Right cardiac atrium (tissue), 5 donors: ENCODE results near the gene CACNA1B. TPM values are rescaled to one million over a fixed set of nuclear protein-coding genes. Genes with fewer than 3 reads are reported as not detected.

ENCODE experiments used
- ATAC-seq, 2 donors: fragments of 200-7000 bp; cut with Tn5 transposase; one replicate each; pipeline versions ENCODE4 v1.8.0 to v1.9.1; 2020; ENCODE audit warnings: moderate library complexity in 2 of 2, mild to moderate bottlenecking in 1 of 2
- DNase-seq, 3 donors: peaks; one replicate each; pipeline ENCODE4 v3.0.0-alpha.2; 2020
- H3K27ac ChIP-seq: one replicate; pipeline ENCODE4 v1.5.1; 2013; ENCODE audit warnings: mild to moderate bottlenecking, low read length, control low read depth, moderate library complexity
- H3K27me3 ChIP-seq: one replicate; pipeline ENCODE4 v1.6.1; 2013; ENCODE audit not compliant: control insufficient read depth, insufficient read depth
- H3K4me1 ChIP-seq: one replicate; pipeline ENCODE4 v1.6.1; 2013; ENCODE audit warnings: low read length; ENCODE audit not compliant: control insufficient read depth, insufficient read depth
- H3K4me3 ChIP-seq: one replicate; pipeline ENCODE4 v1.5.1; 2013; ENCODE audit warnings: low read length, control low read depth
- H3K9me3 ChIP-seq: one replicate; pipeline ENCODE4 v1.6.1; 2013; ENCODE audit warnings: low read length; ENCODE audit not compliant: control insufficient read depth
- WGBS: extraction: QIAGEN DNeasy Blood & Tissue Kit; methylation state at CpG from one replicate; pipeline ENCODE4 v1.1.7; 2013; 5-methylcytosine and 5-hydroxymethylcytosine counted together
- intact Hi-C, 4 donors: fragments of 100-400 bp; cut with DNase I; formaldehyde crosslinking; loops; one replicate each; pipeline versions ENCODE4 v1.11.0 to v1.14.0; 2022 to 2023
- polyA plus RNA-seq: library from polyadenylated mRNA; stranded (reverse); fragments of 200-250 nt; gene quantifications from one replicate; pipeline ENCODE4 v1.2.3, GENCODE V29; 2013
- total RNA-seq, 4 donors: library from RNA; stranded (reverse); fragmentation: NEBNext Ultra II Directional; extraction: Animal tissue kit (Norgen Biotek cat#: 25700); gene quantifications; one replicate each; pipeline ENCODE4 v1.2.1, GENCODE V29; 2021
- donor health status: healthy with polysubstance abuse.
- donor health status: DM: no; HTN: yes; CAD: no.
- donor health status: DM: no; HTN: no; CAD: no.
- donor health status: DM: no; HTN: yes; CAD: no; lungs with severe emphysema.
- donor health status: DM: yes; HTN: yes; CAD: no.

CACNA1B gene
- total and polyA plus RNA-seq, 5 donors = 0.05 to 0.44 (median 0.09) TPM

DNA sequence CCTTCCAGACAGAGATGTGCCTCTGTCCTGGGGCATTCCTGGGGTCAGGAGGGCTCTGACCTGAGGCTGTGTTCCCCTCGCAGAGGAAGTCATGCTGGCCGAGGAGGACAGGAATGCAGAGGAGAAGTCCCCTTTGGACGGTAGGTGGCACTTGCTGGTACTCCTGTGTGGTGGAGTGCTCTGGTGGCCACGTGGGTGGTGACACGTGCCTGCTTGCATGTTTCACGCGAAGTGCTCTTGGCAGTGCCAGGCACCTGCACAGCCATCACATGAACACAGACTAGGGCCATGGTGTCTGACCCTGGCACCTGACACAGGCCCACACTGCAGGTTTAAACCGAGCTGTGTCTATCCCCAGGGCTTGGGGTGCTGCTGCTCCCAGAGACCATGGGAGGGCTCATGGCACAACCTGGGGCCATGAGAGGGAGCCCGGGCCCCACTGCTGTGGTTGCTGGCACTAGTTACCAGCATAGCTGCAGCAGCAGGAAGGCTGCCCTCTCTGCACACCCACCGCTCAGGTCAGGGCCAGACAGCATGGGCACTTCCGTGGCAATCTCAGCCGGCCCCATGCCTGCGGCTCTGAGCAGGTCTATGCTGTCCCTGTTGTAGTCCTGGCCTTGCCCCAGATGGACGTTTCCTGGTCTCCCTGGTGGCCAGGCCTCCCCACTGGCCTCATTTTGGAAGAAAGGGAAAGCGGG lies 79.3 kb downstream of the CACNA1B start:
- intact Hi-C loops = no loop called here
- Histone ChIP-seq H3K4me1 (no peaks in the 10 kb centered on the region), H3K27me3 (no peaks in the 10 kb centered on the region), H3K27ac (no peak overlapping the region), H3K4me3 (no peak overlapping the region), H3K9me3 (no peaks in the 10 kb centered on the region)
- ATAC-seq (no peak), DNase-seq (no peak)
- 76% methylated on average over 15 of the region's 15 CpGs for WGBS

DNA sequence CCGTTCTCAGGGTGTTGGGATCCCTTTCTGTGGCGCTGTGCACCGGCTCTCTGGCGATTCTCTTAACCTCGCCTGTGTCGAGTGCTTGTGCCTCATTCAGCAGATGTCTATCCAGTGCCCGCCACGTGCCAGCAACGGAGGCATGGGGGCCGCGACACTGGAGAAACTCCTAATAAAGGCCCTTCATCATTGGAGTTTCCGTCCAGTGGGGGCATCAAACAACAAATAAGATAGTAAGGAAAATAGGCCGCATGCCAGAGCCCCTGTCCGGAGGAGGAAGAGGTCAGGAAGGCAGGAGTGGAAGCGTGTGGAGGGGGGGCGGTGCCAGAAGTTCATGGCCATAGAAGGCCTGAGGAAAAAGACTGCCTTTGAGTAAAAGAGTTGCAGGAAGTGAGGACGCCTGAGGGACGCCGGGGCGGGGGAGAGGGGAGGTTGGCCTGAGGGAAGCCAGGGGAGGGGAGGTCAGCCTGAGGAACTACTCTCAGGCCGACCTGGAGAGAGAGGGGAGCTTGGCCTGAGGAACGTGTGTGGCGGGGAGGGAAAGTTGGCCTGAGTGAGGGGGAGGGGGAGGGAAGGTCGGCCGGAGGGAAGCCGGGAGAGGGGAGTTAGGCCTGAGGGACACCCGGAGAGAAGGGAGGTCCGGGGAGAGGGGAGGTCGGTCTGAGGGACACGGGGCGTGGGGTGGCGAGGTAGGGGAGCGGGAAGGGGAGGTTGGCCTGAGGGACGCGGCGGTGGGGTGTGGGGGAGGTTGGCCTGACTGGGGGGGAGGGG lies 82.2 kb downstream of the CACNA1B start:
- Histone ChIP-seq H3K4me3 (no peak overlapping the region), H3K9me3 (peaks cover 1% of the 10 kb centered on the region), H3K27ac (no peak overlapping the region), H3K27me3 (no peaks in the 10 kb centered on the region), H3K4me1 (no peaks in the 10 kb centered on the region)
- DNase-seq (peak in 1 of 3 donors; percentile 59), ATAC-seq (peak in 1 of 2 donors; percentile 37)
- intact Hi-C loops = no loop called here
- WGBS = 84% methylated on average over 36 of the region's 36 CpGs

DNA sequence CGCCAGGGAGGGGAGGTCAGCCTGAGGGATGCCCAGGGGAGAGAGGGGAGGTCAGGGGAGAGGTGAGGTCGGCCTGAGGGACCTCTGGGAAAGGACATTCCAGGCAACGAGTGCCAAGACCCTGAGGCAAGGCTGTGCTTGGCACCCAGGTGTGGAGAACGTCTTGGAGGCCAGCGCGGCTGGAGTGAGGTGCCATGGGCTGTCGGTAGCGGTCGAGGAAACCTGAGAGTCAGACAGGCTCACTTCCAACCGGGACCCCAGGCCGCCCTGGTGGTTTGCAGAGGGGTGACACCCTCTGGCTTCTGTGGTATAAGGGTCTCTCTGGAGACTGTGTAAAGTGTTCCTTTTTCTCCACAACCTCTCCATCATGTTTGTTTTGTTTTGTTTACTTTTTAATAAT lies 82.9 kb downstream of the CACNA1B start:
- ATAC-seq (no peak), DNase-seq (no peak)
- H3K4me1 ChIP-seq = no peaks in the 10 kb centered on the region
- 72% methylated on average over 11 of the region's 11 CpGs for WGBS
- H3K4me3 ChIP-seq = no peak overlapping the region
- intact Hi-C loops = no loop called here
- peaks cover 2% of the 10 kb centered on the region for H3K9me3 ChIP-seq
- H3K27me3 ChIP-seq = no peaks in the 10 kb centered on the region
- H3K27ac ChIP-seq = no peak overlapping the region

DNA sequence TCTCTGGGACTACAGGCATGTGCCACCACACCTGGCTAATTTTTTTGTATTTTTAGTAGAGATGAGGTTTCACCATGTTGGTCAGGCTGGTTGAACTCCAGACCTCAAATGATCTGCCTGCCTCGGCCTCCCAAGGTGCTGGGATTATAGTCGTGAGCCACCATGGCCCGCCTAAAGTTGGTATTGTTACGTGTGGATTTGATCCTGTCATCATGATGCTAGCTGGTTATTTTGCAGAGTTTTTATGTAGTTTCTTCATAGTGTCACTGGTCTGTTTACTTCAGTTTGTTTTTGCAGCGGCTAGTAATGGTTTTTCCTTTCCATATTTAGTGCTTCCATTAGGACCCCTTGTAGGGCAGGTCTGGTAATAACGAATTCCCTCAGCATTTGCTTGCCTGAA lies 85.9 kb downstream of the CACNA1B start:
- 84% methylated on average over 6 of the region's 6 CpGs for WGBS
- H3K27ac ChIP-seq = no peak overlapping the region
- H3K9me3 ChIP-seq = peaks cover 2% of the 10 kb centered on the region
- no peak overlapping the region for H3K4me3 ChIP-seq
- DNase-seq (no peak), ATAC-seq (no peak)
- no peaks in the 10 kb centered on the region for H3K4me1 ChIP-seq
- no peaks in the 10 kb centered on the region for H3K27me3 ChIP-seq
- intact Hi-C loops = no loop called here

DNA sequence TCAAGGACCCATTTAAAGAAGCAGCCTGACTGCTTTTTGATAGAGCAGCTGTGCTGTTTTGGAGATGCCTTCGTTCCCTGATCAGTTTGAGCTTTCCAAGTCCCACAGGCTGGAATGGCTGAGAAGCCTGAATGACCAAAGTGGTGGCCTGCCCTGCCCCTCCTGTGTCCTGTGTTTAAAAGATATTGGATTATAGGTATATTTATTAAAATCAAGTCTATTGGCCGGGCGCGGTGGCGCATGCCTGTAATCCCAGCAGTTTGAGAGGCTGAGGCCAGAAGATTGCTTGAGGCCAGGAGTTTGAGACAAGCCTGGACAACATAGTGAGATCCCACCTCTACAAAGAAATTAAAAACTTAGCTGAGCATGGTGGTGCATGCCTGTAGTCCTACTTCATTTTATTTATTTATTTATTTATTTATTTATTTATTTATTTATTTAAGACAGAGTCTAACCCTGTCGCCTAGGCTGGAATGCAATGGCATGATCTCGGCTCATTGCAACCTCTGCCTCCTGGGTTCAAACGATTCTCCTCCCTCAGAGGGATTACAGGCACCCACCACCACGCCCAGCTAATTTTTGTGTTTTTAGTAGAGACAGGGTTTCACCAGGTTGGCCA lies 87.7 kb downstream of the CACNA1B start:
- no peaks in the 10 kb centered on the region for H3K27me3 ChIP-seq
- peak in 1 of 3 donors; percentile 9 for DNase-seq
- H3K4me1 ChIP-seq = no peaks in the 10 kb centered on the region
- no peak for ATAC-seq
- no peak overlapping the region for H3K4me3 ChIP-seq
- H3K27ac ChIP-seq = no peak overlapping the region
- H3K9me3 ChIP-seq = peaks cover 2% of the 10 kb centered on the region
- 93% methylated on average over 9 of the region's 9 CpGs for WGBS
- intact Hi-C loops = no loop called here

DNA sequence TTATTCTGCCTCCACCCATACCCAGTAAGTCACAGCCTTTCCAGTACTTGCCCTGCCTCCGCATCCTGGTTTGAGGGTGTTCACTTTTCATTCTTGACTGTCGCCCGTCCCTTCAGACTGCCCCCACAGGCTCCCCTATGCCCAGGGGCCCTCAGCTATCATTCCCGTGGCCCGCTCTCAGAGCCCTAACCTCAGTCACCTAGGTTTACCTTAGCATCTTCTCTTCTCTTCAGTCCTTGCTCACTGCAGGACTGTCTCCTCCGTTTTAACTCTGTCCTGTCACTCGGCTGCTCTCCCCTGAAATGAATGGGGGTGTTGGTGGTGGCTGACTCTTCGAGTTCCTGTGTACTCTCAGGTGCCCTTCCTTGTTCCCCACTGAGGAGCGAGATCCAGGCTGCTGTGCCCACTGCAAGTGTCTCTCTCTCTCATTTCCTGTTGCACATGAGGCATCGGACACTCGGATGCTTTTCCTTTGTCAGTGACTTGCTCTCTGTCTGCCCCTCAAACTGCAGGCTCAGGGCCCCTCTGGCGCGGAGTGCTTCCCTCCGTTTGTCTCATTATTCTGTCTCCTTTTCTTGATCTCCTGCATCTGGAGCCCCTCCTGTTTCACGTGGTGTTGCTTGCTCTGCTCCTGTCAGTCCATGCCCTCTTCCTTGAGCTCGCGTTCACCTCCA lies 89.8 kb downstream of the CACNA1B start:
- 71% methylated on average over 17 of the region's 17 CpGs for WGBS
- Histone ChIP-seq H3K9me3 (peaks cover 2% of the 10 kb centered on the region), H3K4me1 (no peaks in the 10 kb centered on the region), H3K4me3 (no peak overlapping the region), H3K27ac (no peak overlapping the region), H3K27me3 (no peaks in the 10 kb centered on the region)
- intact Hi-C loops = no loop called here
- no peak for DNase-seq
- ATAC-seq = no peak

DNA sequence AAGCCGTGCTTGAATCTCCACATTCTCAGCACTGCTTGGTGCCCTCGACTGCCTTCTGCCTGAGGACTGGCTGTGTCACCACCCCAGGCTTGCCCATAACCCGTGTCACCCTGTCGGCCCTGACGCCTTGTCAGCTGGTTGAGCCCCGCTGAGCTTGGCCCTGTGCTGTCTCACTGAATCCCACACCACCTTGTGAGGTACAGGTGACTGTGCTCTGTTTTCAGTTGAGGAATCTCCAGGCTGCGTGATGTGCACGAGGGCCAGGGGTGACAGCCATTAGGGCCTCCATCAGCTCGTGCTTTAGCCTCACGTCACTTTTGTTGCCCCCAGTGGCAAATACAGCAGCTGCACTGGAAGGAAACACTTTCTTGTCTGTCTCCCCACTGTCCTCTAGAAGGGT lies 90.7 kb downstream of the CACNA1B start:
- Histone ChIP-seq H3K27me3 (no peaks in the 10 kb centered on the region), H3K9me3 (peaks cover 2% of the 10 kb centered on the region), H3K27ac (no peak overlapping the region), H3K4me3 (no peak overlapping the region), H3K4me1 (no peaks in the 10 kb centered on the region)
- ATAC-seq (no peak), DNase-seq (no peak)
- 68% methylated on average over 10 of the region's 10 CpGs for WGBS
- intact Hi-C loops = no loop called here

DNA sequence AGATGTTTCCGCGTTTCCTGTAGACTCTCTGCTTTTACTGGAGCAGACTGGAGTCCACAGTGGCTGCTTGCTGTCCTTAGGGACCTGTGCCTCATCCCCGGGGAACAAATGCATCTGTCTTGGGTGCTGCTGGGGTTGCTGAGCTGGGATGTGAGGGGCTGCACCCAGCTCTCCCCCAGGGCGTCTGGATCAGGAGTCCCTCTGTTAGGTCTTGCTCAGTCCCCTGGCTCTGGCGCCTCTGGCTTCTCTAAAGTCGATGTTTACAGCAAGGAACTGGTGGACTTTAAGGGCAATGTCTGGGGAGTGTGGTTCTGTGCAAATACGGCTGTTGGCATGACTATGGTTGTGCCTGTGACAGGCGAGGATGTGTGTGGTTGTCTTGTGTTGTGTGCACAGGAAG lies 91.4 kb downstream of the CACNA1B start:
- Histone ChIP-seq H3K27ac (no peak overlapping the region), H3K4me1 (no peaks in the 10 kb centered on the region), H3K4me3 (no peak overlapping the region), H3K9me3 (peaks cover 2% of the 10 kb centered on the region), H3K27me3 (no peaks in the 10 kb centered on the region)
- WGBS = 74% methylated on average over 8 of the region's 8 CpGs
- intact Hi-C loops = no loop called here
- no peak for DNase-seq
- ATAC-seq = no peak

DNA sequence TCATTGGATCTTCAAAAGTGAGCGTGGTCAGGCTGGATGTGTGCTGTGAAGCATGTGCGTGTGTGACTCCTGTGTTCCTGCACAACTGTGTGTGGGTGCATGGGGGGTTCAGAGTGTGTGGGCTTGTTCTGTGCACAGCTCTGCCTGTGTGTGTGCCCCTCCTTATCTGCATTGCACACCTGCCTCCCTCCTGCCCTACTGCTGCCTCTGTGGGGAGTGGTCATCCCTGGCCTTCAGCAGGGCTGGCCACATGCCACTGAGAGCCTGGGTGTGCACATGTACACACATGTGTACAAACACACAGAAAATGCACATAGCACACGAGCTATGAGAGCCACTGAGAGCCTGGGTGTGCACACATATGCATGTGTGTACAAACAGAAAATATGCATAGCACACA lies 92.1 kb downstream of the CACNA1B start:
- intact Hi-C loops = no loop called here

DNA sequence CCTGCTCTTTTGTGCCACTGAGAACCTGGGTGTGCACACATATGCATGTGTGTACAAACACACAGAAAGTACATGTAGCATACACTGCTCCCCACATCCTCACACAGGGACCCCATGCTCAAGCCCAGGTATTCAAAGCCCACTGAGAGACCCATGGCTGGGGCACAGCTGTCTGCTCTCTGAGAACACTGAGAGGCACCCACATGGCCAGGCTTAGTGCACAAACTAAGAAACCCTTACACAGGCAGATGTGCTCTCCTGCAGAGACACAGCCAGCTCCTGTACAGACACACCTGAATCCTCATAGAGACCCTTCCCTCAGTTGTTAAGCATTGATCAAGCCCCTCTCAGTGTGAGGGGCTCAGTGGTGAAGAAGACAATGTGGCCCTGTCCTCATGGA lies 92.5 kb downstream of the CACNA1B start:
- H3K9me3 ChIP-seq = no peaks in the 10 kb centered on the region
- intact Hi-C loops = no loop called here
- no peak overlapping the region for H3K27ac ChIP-seq
- H3K27me3 ChIP-seq = no peaks in the 10 kb centered on the region
- no peak overlapping the region for H3K4me3 ChIP-seq
- ATAC-seq (no peak), DNase-seq (no peak)
- no peaks in the 10 kb centered on the region for H3K4me1 ChIP-seq

More for the DNA sequence above, 92.1 kb downstream of the CACNA1B start:
- Histone ChIP-seq H3K9me3 (peaks cover 2% of the 10 kb centered on the region), H3K4me3 (no peak overlapping the region), H3K27me3 (no peaks in the 10 kb centered on the region), H3K4me1 (no peaks in the 10 kb centered on the region), H3K27ac (no peak overlapping the region)
- ATAC-seq (no peak), DNase-seq (peak in 1 of 3 donors; percentile 14)
- WGBS = 75% methylated on average over 3 of the region's 3 CpGs
